ENCODE results near the gene MTHFD1. TPM values are rescaled to one million over a fixed set of nuclear protein-coding genes. Genes with fewer than 3 reads are reported as not detected.

Gene MTHFD1
- total and polyA plus RNA-seq, 2 of the 4 experiments (the other 2 are of a cell fraction): 32.2 to 64.9 TPM

GRCh38 chr14:64391986-64392385, 3.8 kb downstream of the MTHFD1 start:
- H3K36me3 ChIP-seq (ENCODE audit: control insufficient read depth, insufficient read depth, low read length): 0 out of 2 replicates have a peak, but pooled peaks cover 2% of the 10 kb centered on the region
- no peak overlapping the region for H3K14ac ChIP-seq (replicated peaks; ENCODE audit: low read depth, low read length)
- no peak overlapping the region for H3K4me3 ChIP-seq (ENCODE audit: insufficient read depth, low read depth, low read length)
- H3K27ac ChIP-seq (ENCODE audit: insufficient read depth, low read length): no peak overlapping the region
- H4K91ac ChIP-seq (ENCODE audit: insufficient read depth, low read depth, low read length): no peak overlapping the region
- in situ Hi-C loops (cut with MboI; ENCODE audit: low sequenced_read_pairs): no loop called here
- H4K5ac ChIP-seq (ENCODE audit: low read depth, low read length): no peak overlapping the region
- H3K4ac ChIP-seq (ENCODE audit: low read depth, low read length): no peak overlapping the region
- peaks cover 10 to 55% of the 10 kb centered on the region in 2 experiments; a peak in 3 of 4 replicates for H3K79me1 ChIP-seq (ENCODE audit: low read depth in 1 of 2, low read length in 2 of 2)
- no peak overlapping the region for H2BK5ac ChIP-seq (ENCODE audit: low read depth, low read length, poor library complexity, severe bottlenecking)
- H2BK20ac ChIP-seq (ENCODE audit: low read depth, low read length): no peak overlapping the region
- DNase-seq: no peak
- H2AK5ac ChIP-seq (ENCODE audit: low read depth, low read length): no peak overlapping the region
- dilution Hi-C loops (cut with HindIII; ENCODE audit: low sequenced_read_pairs, unreplicated experiment): no loop called here
- H3K4me1 ChIP-seq (ENCODE audit: control insufficient read depth, insufficient read depth, low read length): no peaks in the 10 kb centered on the region
- no TSS peak for BruUV-seq (replicated peaks)
- WGBS, 2 experiments (ENCODE audit: extremely low coverage in 2 of 2, insufficient read length in 1 of 2): 100% methylated on average over 2 of the region's 2 CpGs; no CpG with 5 or more reads in 1 of the 2 experiments
- no peak overlapping the region for H3K9ac ChIP-seq (ENCODE audit: low read depth, low read length)
- H4K8ac ChIP-seq (ENCODE audit: low read depth in 2 of 2, low read length in 2 of 2): no peak overlapping the region
- no peak for TF ChIP-seq MAFK (IDR thresholded peaks at IDR 0.05; ENCODE audit: low read depth, low read length)
- TF ChIP-seq RCOR1 (IDR thresholded peaks at IDR 0.05; ENCODE audit: insufficient replicate concordance, low read length): no peak
- no peak for TF ChIP-seq RFX5 (IDR thresholded peaks at IDR 0.05; ENCODE audit: low read depth, low read length)
- TF ChIP-seq CHD1 (IDR thresholded peaks at IDR 0.05; ENCODE audit: low read depth, low read length): no peak
- TF ChIP-seq MXI1 (IDR thresholded peaks at IDR 0.05; ENCODE audit: borderline replicate concordance, low read depth, low read length): no peak
- no peak for TF ChIP-seq BHLHE40 (IDR thresholded peaks at IDR 0.05; ENCODE audit: low read depth, low read length)
- no peak for TF ChIP-seq POLR2A (IDR thresholded peaks at IDR 0.05; ENCODE audit: low read depth, low read length)
- no peak for TF ChIP-seq MAZ (IDR thresholded peaks at IDR 0.05; ENCODE audit: borderline replicate concordance, low read depth, low read length)
- no peak for TF ChIP-seq CTCF (conservative IDR thresholded peaks at IDR 0.05; ENCODE audit: low read depth, low read length)
- TF ChIP-seq SMC3 (IDR thresholded peaks at IDR 0.05; ENCODE audit: low read depth, low read length): no peak
- TF ChIP-seq RAD21 (IDR thresholded peaks at IDR 0.05; ENCODE audit: low read length): no peak
- TF ChIP-seq NFE2L2 (IDR thresholded peaks at IDR 0.05; ENCODE audit: low read depth, low read length): no peak
- no peak for TF ChIP-seq CEBPB (IDR thresholded peaks at IDR 0.05; ENCODE audit: low read depth, low read length)
- TF ChIP-seq USF2 (IDR thresholded peaks at IDR 0.05; ENCODE audit: low read depth, low read length): no peak
- TF ChIP-seq FOS (IDR thresholded peaks at IDR 0.05; ENCODE audit: low read depth, low read length): no peak
- CTCF ChIA-PET: no interaction called here
- H3K56ac ChIP-seq (ENCODE audit: extremely low read depth, insufficient read depth, low read length): no peak overlapping the region
- H3K18ac ChIP-seq (ENCODE audit: low read depth, low read length): no peak overlapping the region
- intact Hi-C loops (cut with micrococcal nuclease): no loop called here
- H3K27me3 ChIP-seq (ENCODE audit: control insufficient read depth, insufficient read depth, low read length): no peaks in the 10 kb centered on the region
- H2BK120ac ChIP-seq (ENCODE audit: low read depth, low read length): no peak overlapping the region
- H2AFZ ChIP-seq (replicated peaks; ENCODE audit: low read length, poor library complexity): no peak overlapping the region
- POLR2A ChIA-PET (ENCODE audit: unreplicated experiment): no interaction called here
- peaks cover 3% of the 10 kb centered on the region for H4K20me1 ChIP-seq (ENCODE audit: insufficient read depth, low read length)
- no peak for ATAC-seq (ENCODE audit: low read depth)
- H3K4me2 ChIP-seq (ENCODE audit: low read depth, low read length): no peak overlapping the region
- H2BK15ac ChIP-seq (ENCODE audit: low read depth, low read length): no peak overlapping the region
- no peak overlapping the region for H2AK9ac ChIP-seq (replicated peaks; ENCODE audit: low read depth, low read length, poor library complexity)
- H3K9me1 ChIP-seq (ENCODE audit: insufficient read depth, low read length): no peaks in the 10 kb centered on the region; the same call in 1 of the 2 replicates
- no peak overlapping the region for H3K23ac ChIP-seq (ENCODE audit: low read depth, low read length)
- H3K9me3 ChIP-seq (ENCODE audit: control insufficient read depth, insufficient read depth, low read length): no peaks in the 10 kb centered on the region

Data from IMR-90 (cell line).